IMR-90 (cell line): ENCODE measurements around the gene TMEM238. TPM values are rescaled to one million over a fixed set of nuclear protein-coding genes. Genes with fewer than 3 reads are reported as not detected.

Experiments
- ATAC-seq: fragments of 200-7000 bp; cut with Tn5 transposase; 2 replicates; pipeline ENCODE4 v1.9.1; 2020; ENCODE audit warnings: low read depth, mild to moderate bottlenecking, moderate library complexity
- BruUV-seq: library from RNA; stranded (reverse); fragments of 400-500 nt; replicated peaks from 2 replicates; lab custom pipeline; 2021; lab: Mats Ljungman, UMichigan
- CTCF ChIA-PET: fragments of 300-600 bp; formaldehyde crosslinking; extraction: SDS; loops from one replicate; lab custom pipeline; 2021; ENCODE audit warnings: antibody characterized with exemption; lab: Yijun Ruan, JAX
- POLR2A ChIA-PET: fragments of 300-600 bp; sonication (Branson Sonifier 250); formaldehyde crosslinking; loops from one replicate; lab custom pipeline; 2022; ENCODE audit warnings: antibody characterized with exemption; ENCODE audit not compliant: unreplicated experiment; lab: Charles Lee
- DNase-seq: peaks from one replicate; pipeline ENCODE4 v3.0.0; 2013
- H2AFZ ChIP-seq: replicated peaks from 2 replicates; pipeline ENCODE3; 2013; ENCODE audit warnings: low read length, mild to moderate bottlenecking; ENCODE audit not compliant: poor library complexity
- H2AK5ac ChIP-seq: 2 replicates; pipeline ENCODE4 v1.6.1; 2013; ENCODE audit warnings: low read depth, low read length, inconsistent platforms
- H2AK9ac ChIP-seq: replicated peaks from 2 replicates; pipeline ENCODE3; 2013; ENCODE audit warnings: mild to moderate bottlenecking, low read depth, low read length, moderate library complexity; ENCODE audit not compliant: poor library complexity
- H2BK120ac ChIP-seq: 2 replicates; pipeline ENCODE4 v1.6.1; 2013; ENCODE audit warnings: low read depth, low read length, inconsistent platforms
- H2BK15ac ChIP-seq: 3 replicates; pipeline ENCODE4 v1.6.1; 2013; ENCODE audit warnings: low read depth, low read length, inconsistent platforms
- H2BK20ac ChIP-seq: 2 replicates; pipeline ENCODE4 v1.6.1; 2013; ENCODE audit warnings: low read depth, mild to moderate bottlenecking, inconsistent platforms, low read length, moderate library complexity
- H2BK5ac ChIP-seq: 2 replicates; pipeline ENCODE4 v1.6.1; 2013; ENCODE audit warnings: mild to moderate bottlenecking, low read depth, low read length, inconsistent platforms; ENCODE audit not compliant: poor library complexity, severe bottlenecking
- H3K14ac ChIP-seq: replicated peaks from 2 replicates; pipeline ENCODE4 v1.6.1; 2013; ENCODE audit warnings: low read depth, low read length, inconsistent platforms
- H3K18ac ChIP-seq: 2 replicates; pipeline ENCODE4 v1.6.1; 2013; ENCODE audit warnings: low read depth, low read length, control low read depth
- H3K23ac ChIP-seq: 2 replicates; pipeline ENCODE4 v1.6.1; 2013; ENCODE audit warnings: low read depth, low read length, inconsistent platforms
- H3K27ac ChIP-seq: 2 replicates; pipeline ENCODE4 v1.5.1; 2013; ENCODE audit warnings: mild to moderate bottlenecking, control low read depth, low read length; ENCODE audit not compliant: insufficient read depth
- H3K27me3 ChIP-seq: 2 replicates; pipeline ENCODE4 v1.6.1; 2013; ENCODE audit warnings: low read length; ENCODE audit not compliant: control insufficient read depth, insufficient read depth
- H3K36me3 ChIP-seq: 2 replicates; pipeline ENCODE4 v1.6.1; 2013; ENCODE audit warnings: low read length, mixed read lengths; ENCODE audit not compliant: control insufficient read depth, insufficient read depth
- H3K4ac ChIP-seq: 2 replicates; pipeline ENCODE4 v1.6.1; 2013; ENCODE audit warnings: low read depth, low read length, inconsistent platforms
- H3K4me1 ChIP-seq: 2 replicates; pipeline ENCODE4 v1.6.1; 2013; ENCODE audit warnings: low read length, mixed read lengths; ENCODE audit not compliant: control insufficient read depth, insufficient read depth
- H3K4me2 ChIP-seq: 2 replicates; pipeline ENCODE4 v1.6.1; 2013; ENCODE audit warnings: low read depth, mild to moderate bottlenecking, control low read depth, low read length, moderate library complexity
- H3K4me3 ChIP-seq: 2 replicates; pipeline ENCODE4 v1.5.1; 2013; ENCODE audit warnings: low read depth, mild to moderate bottlenecking, control low read depth, low read length, moderate library complexity; ENCODE audit not compliant: insufficient read depth
- H3K56ac ChIP-seq: 2 replicates; pipeline ENCODE4 v1.6.1; 2013; ENCODE audit warnings: low read length, inconsistent platforms; ENCODE audit not compliant: insufficient read depth; ENCODE audit errors: extremely low read depth
- H3K79me1 ChIP-seq, 2 experiments: 2 replicates each; pipeline ENCODE4 v1.6.1; 2013; ENCODE audit warnings: low read length in 2 of 2, inconsistent platforms in 1 of 2, low read depth in 1 of 2
- H3K9ac ChIP-seq: 2 replicates; pipeline ENCODE4 v1.6.1; 2013; ENCODE audit warnings: low read depth, low read length, control low read depth
- H3K9me1 ChIP-seq: 2 replicates; pipeline ENCODE4 v1.6.1; 2013; ENCODE audit warnings: low read length, inconsistent platforms; ENCODE audit not compliant: insufficient read depth
- H3K9me3 ChIP-seq: 2 replicates; pipeline ENCODE4 v1.6.1; 2013; ENCODE audit warnings: low read length; ENCODE audit not compliant: control insufficient read depth, insufficient read depth
- H4K20me1 ChIP-seq: 2 replicates; pipeline ENCODE4 v1.6.1; 2013; ENCODE audit warnings: low read length, inconsistent platforms; ENCODE audit not compliant: insufficient read depth
- H4K5ac ChIP-seq: 2 replicates; pipeline ENCODE4 v1.6.1; 2013; ENCODE audit warnings: mild to moderate bottlenecking, low read depth, low read length, control low read depth
- H4K8ac ChIP-seq, 2 experiments: 2 replicates each; pipeline ENCODE4 v1.6.1; 2013; ENCODE audit warnings: low read depth in 2 of 2, low read length in 2 of 2, control low read depth in 1 of 2, inconsistent platforms in 1 of 2
- H4K91ac ChIP-seq: 2 replicates; pipeline ENCODE4 v1.6.1; 2013; ENCODE audit warnings: low read depth, low read length, inconsistent platforms; ENCODE audit not compliant: insufficient read depth
- BHLHE40 ChIP-seq: fragments of 150-350 bp; IDR thresholded peaks from 2 replicates; pipeline ENCODE4 v1.6.1; 2016; ENCODE audit warnings: mild to moderate bottlenecking, low read depth, low read length
- CHD1 ChIP-seq: IDR thresholded peaks from 2 replicates; pipeline ENCODE4 v1.6.1; 2012; ENCODE audit warnings: low read depth, low read length, improper control_type of control experiment
- MAFK ChIP-seq: IDR thresholded peaks from 2 replicates; pipeline ENCODE4 v1.6.1; 2012; ENCODE audit warnings: low read depth, low read length, improper control_type of control experiment
- MAZ ChIP-seq: IDR thresholded peaks from 2 replicates; pipeline ENCODE4 v1.6.1; 2012; ENCODE audit warnings: low read depth, mild to moderate bottlenecking, low read length, improper control_type of control experiment, moderate library complexity, borderline replicate concordance
- NFE2L2 ChIP-seq: fragments of 150-350 bp; IDR thresholded peaks from 2 replicates; pipeline ENCODE4 v1.6.1; 2016; ENCODE audit warnings: low read depth, mild to moderate bottlenecking, low read length
- POLR2A ChIP-seq: IDR thresholded peaks from 2 replicates; pipeline ENCODE4 v1.6.1; 2012; ENCODE audit warnings: mild to moderate bottlenecking, low read depth, low read length
- RAD21 ChIP-seq: IDR thresholded peaks from 2 replicates; pipeline ENCODE4 v1.6.1; 2012; ENCODE audit warnings: low read length, improper control_type of control experiment
- RCOR1 ChIP-seq: IDR thresholded peaks from 2 replicates; pipeline ENCODE4 v1.6.1; 2012; ENCODE audit warnings: mild to moderate bottlenecking, low read length, improper control_type of control experiment; ENCODE audit not compliant: insufficient replicate concordance
- RFX5 ChIP-seq: IDR thresholded peaks from 2 replicates; pipeline ENCODE4 v1.8.0; 2012; ENCODE audit warnings: low read depth, mild to moderate bottlenecking, low read length, moderate library complexity
- SMC3 ChIP-seq: fragments of 150-350 bp; IDR thresholded peaks from 2 replicates; pipeline ENCODE4 v1.6.1; 2016; ENCODE audit warnings: low read depth, mild to moderate bottlenecking, antibody characterized with exemption, low read length, moderate library complexity
- WGBS, 2 experiments: methylation state at CpG; one replicate each; pipeline versions ENCODE4 v1.1.5 to v1.1.7; 2013; ENCODE audit warnings: missing lambda C conversion rate in 2 of 2; ENCODE audit not compliant: insufficient read length in 1 of 2; ENCODE audit errors: extremely low coverage in 2 of 2; 5-methylcytosine and 5-hydroxymethylcytosine counted together
- dilution Hi-C: fragments of 300-500 bp; cut with HindIII; formaldehyde crosslinking; loops from one replicate; pipeline ENCODE4 v1.14.3; 2018; ENCODE audit warnings: low sequenced_read_pairs; ENCODE audit not compliant: unreplicated experiment
- in situ Hi-C: fragments of 300-500 bp; cut with MboI; formaldehyde crosslinking; loops from 3 replicates; pipeline ENCODE4 v1.14.3; 2019; ENCODE audit warnings: low sequenced_read_pairs, inconsistent platforms, mixed read lengths
- intact Hi-C: fragments of 100-400 bp; cut with micrococcal nuclease; formaldehyde crosslinking; loops from 2 replicates; pipeline ENCODE4 v1.10.0; 2022
- polyA plus RNA-seq, 3 experiments: library from polyadenylated mRNA; depleted of rRNA; stranded (reverse); fragments of >200 nt; gene quantifications; 2 replicates each; pipeline ENCODE4 v1.2.3, GENCODE V29; 2012; ENCODE audit warnings: low replicate concordance in 1 of 3
- total RNA-seq: library from RNA; depleted of rRNA; stranded (reverse); fragments of >200 nt; gene quantifications from 2 replicates; pipeline ENCODE4 v1.2.3, GENCODE V29; 2012
- TF ChIP-seq, protein P1 (sequence below): fragments of 150-350 bp; IDR thresholded peaks from 2 replicates; pipeline ENCODE4 v1.6.1; 2016; ENCODE audit warnings: low read depth, mild to moderate bottlenecking, low read length, moderate library complexity, borderline replicate concordance
- TF ChIP-seq, protein P2 (sequence below): conservative IDR thresholded peaks from 2 replicates; pipeline ENCODE4 v1.5.1; 2012; ENCODE audit warnings: mild to moderate bottlenecking, low read depth, low read length, improper control_type of control experiment
- TF ChIP-seq, protein P3 (sequence below): fragments of 150-350 bp; IDR thresholded peaks from 2 replicates; pipeline ENCODE4 v1.6.1; 2017; ENCODE audit warnings: mild to moderate bottlenecking, antibody characterized with exemption, low read length, low read depth

Gene TMEM238
- total and polyA plus RNA-seq, 2 of the 4 experiments (the other 2 are of a cell fraction): not detected

DNA sequence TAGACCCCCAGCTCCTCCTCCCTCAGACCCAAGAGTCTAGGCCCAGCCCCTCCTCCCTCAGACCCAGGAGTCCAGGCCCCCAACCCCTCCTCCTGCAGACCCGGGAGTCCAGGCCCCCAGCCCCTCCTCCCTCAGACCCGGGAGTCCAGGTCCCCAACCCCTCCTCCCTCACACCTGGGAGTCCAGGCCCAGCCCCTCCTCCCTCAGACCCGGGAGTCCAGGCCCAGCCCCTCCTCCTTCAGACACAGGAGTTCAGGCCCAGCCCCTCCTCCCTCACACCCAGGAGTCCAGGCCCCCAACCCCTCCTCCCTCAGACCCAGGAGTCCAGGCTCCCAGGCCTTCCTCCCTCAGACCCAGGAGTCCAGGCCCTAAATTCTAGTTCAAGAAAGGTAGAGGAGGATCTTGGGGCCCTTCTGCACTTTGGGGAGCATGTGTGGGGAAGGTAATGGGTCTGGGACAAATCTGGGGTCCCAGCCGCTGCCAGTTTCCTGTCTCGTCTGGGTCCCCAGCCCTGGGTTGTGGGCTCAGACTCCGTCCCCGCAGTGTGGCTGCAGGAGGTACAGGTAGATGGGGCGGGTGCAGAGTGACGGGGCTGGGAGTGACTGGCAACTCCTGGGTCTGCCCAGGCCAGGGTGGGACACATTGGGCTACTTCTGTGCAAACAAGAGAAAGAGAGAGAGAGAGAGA is 10.6 kb downstream of the TMEM238 start:
- H3K14ac ChIP-seq: peak overlapping the region; percentile 83
- ATAC-seq: no peak
- no TSS peak for BruUV-seq
- no peak for TF ChIP-seq NFE2L2
- TF ChIP-seq, protein P1, sequence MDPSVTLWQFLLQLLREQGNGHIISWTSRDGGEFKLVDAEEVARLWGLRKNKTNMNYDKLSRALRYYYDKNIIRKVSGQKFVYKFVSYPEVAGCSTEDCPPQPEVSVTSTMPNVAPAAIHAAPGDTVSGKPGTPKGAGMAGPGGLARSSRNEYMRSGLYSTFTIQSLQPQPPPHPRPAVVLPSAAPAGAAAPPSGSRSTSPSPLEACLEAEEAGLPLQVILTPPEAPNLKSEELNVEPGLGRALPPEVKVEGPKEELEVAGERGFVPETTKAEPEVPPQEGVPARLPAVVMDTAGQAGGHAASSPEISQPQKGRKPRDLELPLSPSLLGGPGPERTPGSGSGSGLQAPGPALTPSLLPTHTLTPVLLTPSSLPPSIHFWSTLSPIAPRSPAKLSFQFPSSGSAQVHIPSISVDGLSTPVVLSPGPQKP: no peak
- no peak for TF ChIP-seq RFX5
- TF ChIP-seq POLR2A: no peak
- TF ChIP-seq SMC3: no peak
- TF ChIP-seq, protein P2, sequence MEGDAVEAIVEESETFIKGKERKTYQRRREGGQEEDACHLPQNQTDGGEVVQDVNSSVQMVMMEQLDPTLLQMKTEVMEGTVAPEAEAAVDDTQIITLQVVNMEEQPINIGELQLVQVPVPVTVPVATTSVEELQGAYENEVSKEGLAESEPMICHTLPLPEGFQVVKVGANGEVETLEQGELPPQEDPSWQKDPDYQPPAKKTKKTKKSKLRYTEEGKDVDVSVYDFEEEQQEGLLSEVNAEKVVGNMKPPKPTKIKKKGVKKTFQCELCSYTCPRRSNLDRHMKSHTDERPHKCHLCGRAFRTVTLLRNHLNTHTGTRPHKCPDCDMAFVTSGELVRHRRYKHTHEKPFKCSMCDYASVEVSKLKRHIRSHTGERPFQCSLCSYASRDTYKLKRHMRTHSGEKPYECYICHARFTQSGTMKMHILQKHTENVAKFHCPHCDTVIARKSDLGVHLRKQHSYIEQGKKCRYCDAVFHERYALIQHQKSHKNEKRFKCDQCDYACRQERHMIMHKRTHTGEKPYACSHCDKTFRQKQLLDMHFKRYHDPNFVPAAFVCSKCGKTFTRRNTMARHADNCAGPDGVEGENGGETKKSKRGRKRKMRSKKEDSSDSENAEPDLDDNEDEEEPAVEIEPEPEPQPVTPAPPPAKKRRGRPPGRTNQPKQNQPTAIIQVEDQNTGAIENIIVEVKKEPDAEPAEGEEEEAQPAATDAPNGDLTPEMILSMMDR: no peak
- TF ChIP-seq RAD21: no peak
- no peak for TF ChIP-seq CHD1
- TF ChIP-seq BHLHE40: no peak
- TF ChIP-seq RCOR1: no peak
- TF ChIP-seq MAFK: no peak
- no peak; the same call in 1 of the 2 replicates for TF ChIP-seq MAZ
- TF ChIP-seq, protein P3, sequence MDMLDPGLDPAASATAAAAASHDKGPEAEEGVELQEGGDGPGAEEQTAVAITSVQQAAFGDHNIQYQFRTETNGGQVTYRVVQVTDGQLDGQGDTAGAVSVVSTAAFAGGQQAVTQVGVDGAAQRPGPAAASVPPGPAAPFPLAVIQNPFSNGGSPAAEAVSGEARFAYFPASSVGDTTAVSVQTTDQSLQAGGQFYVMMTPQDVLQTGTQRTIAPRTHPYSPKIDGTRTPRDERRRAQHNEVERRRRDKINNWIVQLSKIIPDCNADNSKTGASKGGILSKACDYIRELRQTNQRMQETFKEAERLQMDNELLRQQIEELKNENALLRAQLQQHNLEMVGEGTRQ: no peak
- peaks cover 13% of the 10 kb centered on the region; the same call in 1 of the 2 replicates for H3K9me1 ChIP-seq
- H3K9me3 ChIP-seq: no peaks in the 10 kb centered on the region
- H3K4ac ChIP-seq: peak overlapping the region; percentile 82
- intact Hi-C loops: no loop called here
- peak overlapping the region; percentile 99 for H2AK9ac ChIP-seq
- peak overlapping the region; percentile 98 for H2AK5ac ChIP-seq
- peaks cover 5 to 32% of the 10 kb centered on the region in 2 experiments; a peak in 3 of 4 replicates for H3K79me1 ChIP-seq
- H3K4me1 ChIP-seq: peaks cover 40% of the 10 kb centered on the region
- H3K27me3 ChIP-seq: no peaks in the 10 kb centered on the region
- dilution Hi-C loops: no loop called here
- H2AFZ ChIP-seq: peak overlapping the region; percentile 93
- peaks cover 12% of the 10 kb centered on the region for H4K20me1 ChIP-seq
- in situ Hi-C loops: no loop called here
- H4K8ac ChIP-seq: peak overlapping the region; percentile 82 to 86
- peak overlapping the region; percentile 98 for H4K91ac ChIP-seq
- peak overlapping the region; percentile 61 for H3K23ac ChIP-seq
- no peak for DNase-seq
- CTCF ChIA-PET: no interaction called here
- H3K56ac ChIP-seq: peak overlapping the region; percentile 72
- H2BK20ac ChIP-seq: peak overlapping the region; percentile 89
- H3K4me3 ChIP-seq: no peak overlapping the region
- H3K4me2 ChIP-seq: 0 out of 2 replicates have a peak overlapping the region, but pooled peaks have one; percentile 38
- POLR2A ChIA-PET: no interaction called here
- H3K18ac ChIP-seq: peak overlapping the region; percentile 91
- peak overlapping the region; percentile 76 for H4K5ac ChIP-seq
- peak overlapping the region; percentile 96 for H3K27ac ChIP-seq
- peak overlapping the region; percentile 69; the same call in 1 of the 3 replicates for H2BK15ac ChIP-seq
- WGBS, 2 experiments: 100% methylated on average over 1 of the region's 9 CpGs; no CpG with 5 or more reads in 1 of the 2 experiments
- H3K36me3 ChIP-seq: peaks cover 4% of the 10 kb centered on the region; the same call in 1 of the 2 replicates
- H2BK120ac ChIP-seq: peak overlapping the region; percentile 91
- H2BK5ac ChIP-seq: peak overlapping the region; percentile 96
- peak overlapping the region; percentile 58 for H3K9ac ChIP-seq
